Raji (cell line): ENCODE measurements around the gene CPNE5.

Experiments used
- POLR2A ChIP-seq: IDR thresholded peaks from 2 replicates; pipeline ENCODE4 v1.6.1; 2011; ENCODE audit warnings: low read depth, low read length, control low read depth; ENCODE audit not compliant: insufficient read depth

Gene CPNE5

DNA sequence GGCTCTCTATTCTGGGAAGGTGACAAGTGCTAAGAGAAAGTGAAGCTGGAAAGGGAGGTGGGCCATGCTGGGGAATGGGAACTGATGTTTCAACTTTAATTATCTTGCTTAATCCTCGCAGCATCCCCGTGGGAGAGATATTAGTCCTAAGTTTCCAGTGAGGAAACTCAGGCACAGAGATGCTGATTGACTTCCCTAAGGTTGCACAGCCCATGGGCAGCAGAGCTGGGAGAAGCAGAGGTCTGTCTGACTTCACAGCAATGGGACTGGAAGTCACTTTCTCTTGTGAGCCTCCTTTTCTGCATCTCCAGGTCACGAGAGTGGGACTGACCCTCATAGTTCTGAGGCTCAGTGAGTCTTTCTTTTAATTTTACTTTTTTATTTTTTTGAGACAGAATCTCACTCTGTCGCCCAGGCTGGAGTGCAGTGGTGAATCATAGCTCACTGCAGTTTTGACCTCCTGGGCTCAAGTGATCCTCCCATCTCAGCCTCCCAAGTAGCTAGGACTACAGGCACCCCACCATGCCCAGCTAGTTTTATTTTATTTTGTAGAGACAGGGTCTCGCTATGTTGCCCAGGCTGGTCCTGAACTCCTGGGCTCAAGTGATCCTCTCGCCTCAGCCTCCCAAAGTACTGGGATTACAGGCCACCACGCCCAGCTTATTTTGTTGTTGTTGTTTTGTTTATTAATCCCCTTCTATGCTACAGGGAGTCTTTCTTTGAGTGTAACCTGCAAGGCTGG is 139.0 kb downstream of the CPNE5 start:
- TF ChIP-seq POLR2A: no peak

DNA sequence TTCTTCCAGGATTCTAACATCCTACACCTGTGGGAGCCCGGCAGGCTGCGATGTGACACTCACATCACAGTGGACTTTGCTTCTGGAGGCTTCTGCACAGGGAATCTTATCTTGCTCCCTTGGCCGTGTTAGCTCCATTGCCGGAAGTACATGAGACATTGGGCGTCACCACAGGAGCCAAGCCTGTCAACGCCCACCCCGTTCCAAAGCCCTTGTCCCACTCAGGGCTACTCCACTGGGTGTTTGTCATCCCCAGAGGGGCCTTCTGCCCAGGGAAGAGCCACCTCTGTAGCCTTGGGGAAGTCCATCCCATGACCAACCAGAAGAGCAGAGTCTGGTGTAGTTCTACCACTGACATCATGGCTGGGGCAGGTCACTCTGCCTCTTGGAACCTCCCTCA is 139.9 kb downstream of the CPNE5 start:
- TF ChIP-seq POLR2A: no peak

DNA sequence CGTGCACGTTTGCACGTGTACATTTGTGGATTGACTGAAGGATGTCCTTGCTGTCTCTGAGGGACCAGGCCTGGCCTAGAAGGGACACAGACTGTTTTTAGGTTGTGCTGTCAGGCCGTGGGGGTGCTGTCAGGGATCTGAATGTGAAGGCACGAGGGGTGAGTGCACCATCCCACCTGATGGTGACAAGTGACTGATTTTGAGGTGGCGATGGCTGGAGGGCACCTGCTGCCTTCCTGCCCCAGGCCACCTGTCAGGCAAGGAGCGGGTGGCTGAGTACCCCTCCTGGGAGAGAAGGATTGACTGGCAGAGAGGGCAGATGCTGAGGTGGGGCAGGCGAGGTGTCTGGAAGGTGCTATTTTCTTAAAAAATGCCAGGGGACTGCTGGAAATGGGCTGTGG is 140.4 kb downstream of the CPNE5 start:
- TF ChIP-seq POLR2A: no peak

DNA sequence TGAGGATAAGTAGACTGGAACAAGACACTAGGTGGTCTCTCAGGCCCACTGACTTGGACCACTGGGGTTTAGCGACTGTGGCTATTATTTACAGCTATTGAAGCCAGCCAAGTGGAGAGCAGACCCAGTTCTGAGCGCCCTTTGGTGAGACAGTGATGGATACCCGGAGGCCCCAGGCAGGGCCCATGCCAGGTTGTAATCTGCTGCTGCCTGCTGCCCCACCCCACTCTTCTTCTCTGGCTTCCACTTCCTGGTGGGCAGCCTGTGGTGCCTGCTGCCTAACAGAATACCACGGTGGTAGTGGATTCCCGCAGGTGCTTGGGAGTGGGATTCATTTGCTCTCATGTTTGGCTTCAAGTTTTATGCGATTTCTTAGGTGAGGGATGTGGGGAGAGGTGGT is 141.0 kb downstream of the CPNE5 start:
- no peak for TF ChIP-seq POLR2A

DNA sequence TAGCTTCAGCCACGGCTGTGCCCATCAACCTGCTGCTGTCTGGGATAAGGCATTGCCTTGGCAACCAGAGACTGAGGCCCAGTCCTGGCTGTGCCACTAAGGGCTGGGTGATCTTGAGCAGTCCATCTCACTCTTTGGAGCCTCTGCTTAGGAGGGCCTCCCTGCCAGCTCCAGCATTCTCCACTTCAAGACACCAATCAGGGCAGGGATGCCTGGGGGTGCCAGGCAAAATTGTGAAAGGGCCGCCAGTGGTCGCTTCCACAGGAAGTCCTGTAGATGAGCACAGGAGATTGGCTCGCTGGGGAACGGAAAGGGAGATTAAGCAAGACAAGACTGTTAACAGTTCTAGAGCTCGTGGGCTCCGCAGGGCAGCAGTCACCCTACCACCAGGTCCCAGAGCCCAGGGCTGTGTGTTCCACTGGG is 141.8 kb downstream of the CPNE5 start, which contains the start of gene RAB44:
Gene RAB44, plus strand, starts transcription at position 346 of the 423 bp plus-strand sequence. CDS start 6,410 bp downstream, outside the sequence.
- TF ChIP-seq POLR2A: no peak

DNA sequence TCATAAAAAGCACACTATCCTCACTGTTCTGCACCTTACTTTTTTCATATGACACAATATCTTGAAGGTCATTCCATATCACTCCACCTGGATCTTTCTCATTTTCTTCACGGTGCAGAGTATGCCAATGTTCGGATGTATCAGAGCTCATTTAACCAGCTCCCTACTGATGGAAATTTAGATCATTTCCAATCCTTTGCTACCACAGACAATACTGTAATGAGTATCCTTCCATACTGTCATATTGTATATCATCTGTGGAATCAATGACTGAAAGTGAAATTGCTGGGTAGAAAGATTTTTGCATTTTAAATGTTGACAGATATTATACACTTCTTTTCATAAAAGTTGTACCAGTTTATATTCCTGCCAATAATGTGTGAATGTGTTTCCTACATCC is 143.8 kb downstream of the CPNE5 start:
- TF ChIP-seq POLR2A: no peak

DNA sequence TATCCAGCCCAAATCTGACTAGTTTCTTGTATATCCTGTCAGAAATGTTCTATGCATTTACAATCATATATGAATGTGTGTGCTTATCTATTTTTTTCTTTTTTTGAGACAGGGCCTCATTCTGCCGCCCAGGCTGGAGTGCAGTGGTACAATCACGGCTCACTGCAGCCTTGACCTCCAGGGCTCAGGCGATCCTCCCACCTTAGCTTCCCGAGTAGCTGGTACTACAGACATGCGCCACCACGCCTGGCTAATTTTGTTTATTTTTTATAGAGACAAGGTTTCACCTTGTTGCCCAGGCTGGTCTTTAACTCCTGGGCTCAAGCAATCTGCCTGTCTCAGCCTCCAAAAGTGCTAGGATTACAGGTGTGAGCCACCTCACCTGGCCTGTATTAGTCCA is 144.6 kb downstream of the CPNE5 start:
- no peak for TF ChIP-seq POLR2A

DNA sequence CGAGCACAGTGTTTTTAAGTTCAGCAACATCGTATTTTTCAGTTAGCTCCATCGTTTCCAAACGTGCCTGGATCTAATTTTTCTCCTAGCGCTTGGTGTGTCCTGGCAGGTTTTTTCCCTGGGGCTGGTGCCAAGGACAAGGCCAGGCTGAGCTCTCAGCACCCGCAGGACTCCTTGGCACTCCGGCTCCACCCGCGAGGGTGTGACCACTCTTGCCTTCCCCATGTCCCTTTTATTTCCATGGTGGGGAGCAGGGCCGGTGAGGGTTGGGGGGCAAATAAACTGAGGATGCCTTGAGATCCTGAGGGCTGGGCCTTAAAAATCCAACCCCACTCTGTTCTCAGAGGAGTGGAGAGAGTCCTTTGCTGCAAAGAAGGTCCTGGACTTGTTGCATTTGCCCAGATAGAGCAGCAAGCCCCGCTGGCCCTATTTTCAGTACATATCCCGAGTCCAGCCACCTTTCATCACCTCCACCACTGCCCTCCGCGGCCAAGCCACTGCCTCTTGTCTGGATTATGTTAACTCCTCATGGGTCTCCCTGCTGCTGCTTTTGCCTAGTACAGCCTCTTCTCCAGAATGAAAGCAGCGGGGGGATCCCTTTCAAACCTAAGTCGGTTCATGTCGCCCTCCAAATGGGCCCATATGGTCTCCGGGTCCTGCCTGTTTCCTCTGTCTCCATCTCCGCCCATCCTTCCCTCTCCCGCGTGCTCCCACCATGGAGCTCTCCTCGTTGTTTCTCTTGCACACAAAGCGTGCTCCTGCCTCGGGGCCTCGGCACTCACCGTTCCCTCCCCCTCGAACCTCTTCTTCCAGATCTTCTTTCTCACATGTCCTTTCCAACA is 146.2 kb downstream of the CPNE5 start:
- TF ChIP-seq POLR2A: no peak

DNA sequence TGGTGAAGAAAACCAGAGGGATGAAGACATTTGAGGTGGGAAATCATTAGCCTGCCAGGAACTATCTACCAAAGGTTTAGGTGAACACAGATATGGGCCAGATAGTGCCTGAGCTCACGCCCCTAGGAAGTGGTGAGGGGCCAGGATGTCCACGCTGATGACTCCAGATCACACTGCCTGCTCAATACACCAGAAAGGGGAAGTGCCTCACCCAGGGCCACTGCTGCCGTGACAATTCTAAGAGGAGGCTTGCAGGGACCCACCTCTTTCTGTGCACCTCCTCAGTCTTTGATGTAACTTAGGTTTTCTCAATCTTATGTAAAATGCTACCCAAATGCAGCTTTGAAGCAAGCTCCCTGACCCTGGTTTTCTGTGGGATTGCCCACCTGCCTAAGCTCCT is 147.0 kb downstream of the CPNE5 start:
- TF ChIP-seq POLR2A: 0 out of 2 replicates have a peak, but pooled peaks have one; percentile 29

DNA sequence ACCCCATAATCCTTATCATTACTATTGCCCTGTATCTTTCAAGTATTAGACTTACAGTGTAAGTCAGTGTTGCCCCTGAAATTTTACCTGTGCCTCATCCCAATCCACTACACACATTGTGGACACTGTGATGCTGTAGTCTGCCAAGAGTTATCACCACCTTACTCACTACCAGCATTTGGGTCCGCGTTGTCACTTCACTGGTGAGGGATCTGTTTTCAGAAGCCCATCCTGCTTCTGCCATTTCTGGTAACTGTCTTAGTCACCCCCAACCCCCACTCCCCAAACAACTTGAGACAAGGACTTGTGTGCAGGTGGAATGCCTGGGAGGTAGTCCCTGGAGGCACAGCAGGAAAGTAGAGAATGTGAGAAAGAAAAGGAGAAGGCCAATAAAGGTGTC is 147.6 kb downstream of the CPNE5 start:
- no peak for TF ChIP-seq POLR2A

DNA sequence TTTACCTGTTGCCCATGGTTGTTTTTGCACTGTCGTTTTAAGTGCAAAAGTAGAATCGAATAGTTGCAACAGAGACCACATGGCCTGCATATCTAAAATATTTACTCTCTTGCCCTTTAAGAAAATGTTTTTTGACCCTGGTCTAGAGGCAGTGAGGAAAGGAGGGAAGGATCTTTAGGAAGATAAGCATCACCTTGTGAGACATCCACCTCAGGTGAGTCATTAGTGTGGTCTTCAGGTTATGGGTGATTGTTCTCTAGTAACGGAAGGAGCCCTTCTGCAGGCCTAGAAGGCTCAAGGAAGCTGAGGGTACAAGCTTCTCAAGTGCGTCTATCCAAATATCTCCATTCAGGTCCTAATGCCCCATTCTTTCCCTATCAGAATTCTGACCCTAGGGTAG is 148.2 kb downstream of the CPNE5 start:
- TF ChIP-seq POLR2A: no peak
